Muscle of back (tissue), 11 donors: Measurements from ENCODE around the gene TTI1. TPM values are rescaled to one million over a fixed set of nuclear protein-coding genes. Genes with fewer than 3 reads are reported as not detected.
"Not testable (repeated sequence)": the region's sequence is repeated elsewhere in the genome, so short reads cannot be mapped to it uniquely, and the experiment has no call there.

Experiments used
- DNase-seq, 3 donors: peaks; one replicate each; pipeline versions ENCODE4 v3.0.0 to v3.0.0-alpha.2; 2013
- polyA plus RNA-seq, 10 donors: library from polyadenylated mRNA; unstranded; fragments of 120-200 nt; gene quantifications; one replicate each; pipeline ENCODE4 v1.2.1, GENCODE V29; 2013; ENCODE audit not compliant: insufficient read length in 10 of 10

TTI1 gene
- polyA plus RNA-seq, 10 donors = 13.0 to 19.3 (median 16.2) TPM

DNA sequence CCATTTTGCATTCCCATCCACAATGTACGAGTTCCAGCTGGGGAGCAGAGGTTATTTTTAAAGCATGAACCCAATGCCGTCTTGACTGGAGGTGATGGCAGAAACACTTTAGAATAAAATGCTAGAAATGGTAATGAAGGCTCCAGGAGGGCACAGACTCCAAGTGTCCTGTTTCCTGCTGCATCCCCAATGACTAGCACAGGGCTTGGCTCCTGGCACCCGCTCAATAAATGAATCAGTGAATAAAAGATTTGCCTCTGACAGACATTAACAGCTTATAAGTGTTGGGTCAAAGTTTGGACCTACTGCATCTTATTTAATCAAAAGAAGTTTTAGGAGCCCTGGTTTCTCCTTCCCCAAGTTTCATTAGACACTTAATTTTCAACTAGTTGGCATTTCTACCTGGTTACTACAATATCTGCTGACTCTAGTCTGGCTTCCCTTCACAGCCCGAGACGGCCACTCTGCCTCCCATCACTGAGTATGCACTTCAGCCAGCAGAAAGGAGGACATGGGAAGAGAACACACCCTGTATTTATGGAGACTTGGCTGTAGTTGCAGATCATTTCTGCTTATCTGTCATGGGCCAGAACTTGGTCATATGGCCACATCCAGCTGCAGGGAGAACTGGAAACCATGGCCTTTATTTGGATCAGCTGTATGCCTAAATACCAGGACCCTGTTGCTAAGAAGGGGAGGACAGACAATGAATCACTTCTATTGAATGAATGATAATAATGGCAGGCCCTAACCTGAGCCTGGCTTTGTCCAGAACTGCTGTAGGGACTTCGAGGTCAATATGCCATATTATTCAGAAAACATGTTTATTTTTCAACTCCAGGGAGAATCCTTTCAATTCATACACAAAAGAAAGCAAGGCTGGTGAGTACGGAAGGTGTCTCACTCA is 63.1 kb downstream of the TTI1 start:
- no peak for DNase-seq

DNA sequence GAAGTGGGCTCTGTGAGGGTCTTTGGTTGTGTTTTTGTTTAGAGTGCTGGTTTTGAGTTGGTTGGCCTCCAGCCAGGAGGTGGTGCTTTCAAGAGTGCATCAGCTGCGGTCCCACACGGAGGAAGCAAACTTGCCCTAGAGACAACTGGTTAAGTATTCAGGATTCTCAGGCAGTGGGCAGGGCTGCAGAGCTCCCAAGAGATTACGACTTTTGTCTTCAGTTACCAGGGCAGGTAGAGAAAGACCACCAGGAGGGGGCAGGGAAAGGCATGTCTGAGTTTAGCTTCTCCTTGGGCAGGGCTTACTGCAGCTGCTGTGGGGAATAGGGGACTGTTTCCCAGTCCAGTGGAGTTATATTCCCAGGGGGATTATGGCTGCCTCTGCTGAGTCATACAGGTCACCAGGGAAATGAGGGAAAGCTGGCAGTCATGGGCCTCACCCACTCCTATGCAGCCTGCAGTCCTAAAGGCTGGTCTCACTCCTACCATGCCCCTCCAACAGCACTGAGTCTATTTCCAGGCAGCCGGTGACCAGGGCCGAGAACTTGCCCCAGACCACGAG is 64.3 kb downstream of the TTI1 start:
- no peak for DNase-seq

DNA sequence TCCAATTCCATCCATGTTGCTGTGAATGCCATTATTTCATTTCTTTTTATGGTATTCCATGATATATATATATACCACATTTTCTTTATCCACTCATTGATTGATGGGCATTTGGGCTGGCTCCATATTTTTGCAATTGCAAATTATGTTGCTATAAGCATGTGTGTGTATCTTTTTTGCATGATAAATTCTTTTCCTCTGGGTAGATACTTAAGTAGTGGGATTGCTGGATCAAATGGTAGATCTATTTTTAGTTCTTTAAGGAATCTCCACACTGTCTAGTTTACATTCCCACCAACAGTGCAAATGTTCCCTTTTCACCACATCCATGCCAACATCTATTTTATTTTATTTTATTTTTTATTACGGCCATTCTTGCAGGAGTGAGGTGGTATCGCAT is 69.8 kb downstream of the TTI1 start:
- DNase-seq = not testable (repeated sequence)

DNA sequence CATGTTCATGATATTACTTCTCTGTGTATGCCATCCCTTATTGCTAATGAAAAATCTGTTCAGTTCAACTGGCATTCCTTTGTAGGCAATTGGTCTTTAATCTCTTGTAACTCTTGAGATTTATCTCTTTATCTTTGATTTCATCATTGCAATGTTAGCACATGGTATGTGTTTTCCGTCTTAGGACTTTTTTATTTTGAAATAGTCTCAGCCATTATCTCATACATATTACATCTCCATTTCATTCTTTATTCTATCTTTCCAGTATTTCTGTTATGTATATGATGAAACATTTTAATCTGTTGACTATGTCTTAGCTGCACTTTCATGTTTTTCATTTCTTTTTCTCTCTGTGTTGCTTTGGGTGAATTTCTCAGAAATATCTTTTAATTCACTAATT is 72.2 kb downstream of the TTI1 start:
- no peak for DNase-seq

DNA sequence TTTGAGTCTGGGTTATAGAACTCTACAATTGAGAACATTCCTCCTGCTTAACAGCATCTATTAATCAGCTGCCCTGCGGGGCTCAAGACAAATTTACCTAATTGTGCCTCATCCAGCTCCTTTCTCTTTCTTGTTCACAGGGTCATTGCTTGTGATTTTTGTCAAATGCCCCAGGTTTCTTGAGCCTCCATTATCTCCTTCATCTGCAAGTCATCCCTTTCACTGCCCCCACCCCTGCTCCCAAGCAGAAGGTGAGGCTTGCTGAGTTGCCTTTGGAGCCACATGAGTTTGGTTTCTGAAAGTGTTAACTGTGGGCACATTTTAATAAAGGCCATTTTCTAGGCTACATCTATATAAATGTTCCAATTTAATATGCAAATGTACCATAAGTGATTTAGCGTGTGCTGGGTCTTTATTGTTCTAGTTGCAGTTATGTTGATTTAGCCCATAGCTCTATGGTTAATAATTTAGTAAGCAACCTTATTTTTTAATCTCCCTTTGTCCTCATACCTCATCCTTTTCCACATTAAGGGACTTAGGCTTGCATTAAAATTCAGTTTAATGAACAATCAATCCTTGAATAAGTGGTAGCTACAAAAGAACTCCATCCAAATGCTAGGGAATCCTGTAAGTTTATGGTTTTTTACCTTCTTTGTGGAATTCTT is 74.3 kb downstream of the TTI1 start:
- DNase-seq = no peak

DNA sequence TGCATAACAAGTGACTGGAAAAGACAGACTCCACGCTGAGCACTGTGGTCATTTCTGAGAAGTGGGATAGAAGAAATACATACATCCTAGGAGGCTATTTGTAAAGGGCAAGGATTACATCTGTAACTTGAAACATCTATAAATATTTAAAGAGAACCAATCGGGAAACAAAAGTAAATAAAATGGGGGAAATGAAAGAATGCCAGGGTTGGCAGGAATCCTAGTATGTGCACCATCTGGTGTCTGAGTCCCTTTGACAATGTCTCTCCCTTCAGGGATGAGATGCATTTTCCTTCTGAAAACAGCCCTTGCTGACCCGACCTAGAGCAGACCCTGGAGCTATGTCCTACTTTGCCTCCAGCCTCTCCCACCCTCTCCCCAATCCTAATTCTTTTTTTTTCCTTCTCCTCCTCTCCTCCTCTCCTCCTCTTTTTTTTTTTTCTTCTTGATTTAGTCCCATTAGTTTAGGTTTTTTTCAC is 77.1 kb downstream of the TTI1 start:
- DNase-seq = no peak

DNA sequence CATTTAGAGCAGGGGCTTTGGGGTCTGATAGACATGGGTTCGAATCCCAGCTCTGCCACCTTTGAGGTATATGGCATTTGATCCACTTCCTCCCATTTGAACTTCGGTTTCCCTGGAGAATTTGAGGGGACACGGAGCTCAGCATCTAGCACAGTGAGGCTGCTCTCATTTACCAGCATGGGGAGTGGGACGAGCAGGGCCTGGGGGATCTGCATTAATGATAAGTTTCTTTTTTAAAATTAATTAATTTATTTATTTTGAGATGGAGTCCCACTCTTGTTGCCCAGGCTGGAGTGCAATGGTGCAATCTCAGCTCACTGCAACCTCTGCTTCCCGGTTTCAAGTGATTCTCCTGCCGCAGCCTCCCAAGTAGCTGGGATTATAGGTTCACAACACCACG is 77.7 kb downstream of the TTI1 start:
- no peak for DNase-seq

DNA sequence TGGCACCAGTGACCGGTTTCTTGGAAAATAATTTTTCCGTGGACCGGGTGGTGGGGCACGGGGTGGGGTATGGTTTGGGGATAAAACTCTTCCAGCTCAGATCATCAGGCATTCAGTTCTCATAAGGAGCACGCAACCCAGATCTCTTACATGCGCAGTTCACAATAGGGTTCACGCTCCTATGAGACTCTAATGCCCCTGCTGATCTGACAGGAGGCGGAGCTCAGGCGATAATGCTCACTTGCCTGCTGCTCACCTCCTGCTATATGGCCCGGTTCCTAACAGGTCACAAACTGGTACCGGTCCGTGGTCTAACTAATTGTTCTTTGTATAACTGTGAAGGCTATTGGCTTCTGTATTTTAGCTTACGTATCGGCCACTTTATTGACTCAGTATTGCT is 78.6 kb downstream of the TTI1 start:
- DNase-seq = no peak

DNA sequence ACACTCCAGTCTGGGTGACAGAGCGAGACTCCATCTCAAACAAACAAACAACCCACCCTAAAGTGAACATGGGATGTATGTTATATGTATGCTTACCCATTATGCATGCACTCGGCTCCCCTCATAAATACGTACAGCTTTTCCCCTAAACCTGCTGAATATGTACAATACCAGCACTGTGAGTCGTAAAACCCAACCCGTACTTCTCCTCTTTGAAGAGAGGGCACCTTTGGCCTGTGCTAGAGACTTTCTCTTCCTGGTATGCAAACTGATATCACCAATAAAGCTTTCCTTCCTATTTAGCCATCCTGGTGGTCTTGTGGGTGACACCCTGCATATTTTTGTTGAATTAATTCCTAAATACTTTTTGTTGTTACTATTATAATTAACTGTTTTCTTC is 79.1 kb downstream of the TTI1 start:
- no peak for DNase-seq

DNA sequence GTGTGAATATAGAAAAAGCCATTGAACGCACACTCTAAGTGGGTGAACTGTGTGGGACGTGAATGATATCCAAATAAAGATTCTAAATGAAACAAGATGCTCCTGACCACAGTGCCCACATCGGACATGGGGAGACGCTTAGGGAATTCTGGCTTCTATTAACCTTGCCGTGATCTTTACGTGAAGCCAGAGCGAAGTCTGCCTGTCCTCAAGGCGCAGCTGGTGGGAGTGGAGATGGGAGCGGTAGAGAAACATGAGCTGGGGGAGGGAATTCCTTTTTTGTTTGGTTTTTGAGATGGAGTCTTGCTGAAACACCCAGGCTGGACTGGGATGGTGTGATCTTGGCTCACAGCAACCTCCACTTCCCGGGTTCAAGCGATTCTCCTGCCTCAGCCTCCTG is 84.3 kb downstream of the TTI1 start:
- no peak for DNase-seq

DNA sequence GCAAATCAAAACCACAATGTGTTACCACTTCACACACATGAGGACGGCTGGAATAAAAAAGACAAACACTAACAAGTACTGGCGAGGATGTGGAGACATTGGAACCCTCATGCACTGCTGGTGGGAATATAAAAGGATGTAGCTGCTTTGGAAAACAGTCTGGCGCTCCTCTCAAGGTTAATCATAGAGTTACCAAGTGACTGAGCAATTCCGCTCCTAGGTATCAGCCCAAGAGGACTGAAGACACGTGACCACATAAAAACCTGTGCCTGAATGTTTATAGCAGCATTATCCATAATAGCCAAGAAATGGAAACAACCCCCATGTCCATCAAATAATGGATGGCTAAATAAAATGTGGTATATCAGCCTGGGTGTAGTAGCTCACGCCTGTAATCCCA is 85.3 kb downstream of the TTI1 start:
- no peak for DNase-seq

DNA sequence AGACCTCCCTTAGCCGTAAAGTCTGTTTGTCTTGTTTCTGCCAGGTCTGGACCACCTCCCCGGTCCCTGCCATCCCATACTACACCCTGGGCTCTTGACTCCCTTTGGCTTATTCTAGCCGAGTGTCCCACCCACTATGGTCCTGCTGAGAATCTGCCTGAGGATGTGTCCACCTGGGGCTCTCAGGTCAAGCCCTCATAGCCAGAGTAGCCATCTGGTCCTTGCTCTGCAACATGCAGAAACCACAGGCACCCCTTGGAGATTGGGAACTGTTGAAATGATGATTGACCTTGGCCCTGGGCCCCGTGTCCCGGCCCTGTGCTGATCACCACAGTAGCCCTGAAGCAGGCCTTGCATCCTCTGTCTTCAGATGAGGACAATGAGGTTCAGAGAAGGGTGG is 86.3 kb downstream of the TTI1 start:
- DNase-seq = no peak

DNA sequence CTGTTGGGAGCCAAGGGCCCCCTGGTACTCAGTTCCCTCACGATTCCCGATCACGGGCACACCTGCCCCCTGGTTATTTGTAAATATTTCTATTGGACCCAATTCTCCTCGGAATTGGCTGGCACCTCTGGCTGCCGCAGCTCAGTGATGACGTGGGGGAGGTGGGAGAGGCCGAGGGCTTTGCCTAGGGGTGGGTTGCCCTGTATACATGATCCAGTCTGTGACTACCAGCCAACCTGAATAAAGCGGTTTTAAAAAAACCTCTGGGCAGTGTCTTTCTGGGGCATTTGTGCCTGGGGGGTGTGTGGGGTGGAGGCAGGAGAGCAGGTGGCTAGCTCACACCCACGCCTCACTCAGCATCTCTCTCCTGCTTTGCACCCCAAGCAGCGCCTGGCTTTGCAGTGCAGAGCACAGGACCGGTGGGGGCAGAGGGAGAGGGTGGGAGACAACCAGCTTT is 88.1 kb downstream of the TTI1 start:
- DNase-seq = no peak

DNA sequence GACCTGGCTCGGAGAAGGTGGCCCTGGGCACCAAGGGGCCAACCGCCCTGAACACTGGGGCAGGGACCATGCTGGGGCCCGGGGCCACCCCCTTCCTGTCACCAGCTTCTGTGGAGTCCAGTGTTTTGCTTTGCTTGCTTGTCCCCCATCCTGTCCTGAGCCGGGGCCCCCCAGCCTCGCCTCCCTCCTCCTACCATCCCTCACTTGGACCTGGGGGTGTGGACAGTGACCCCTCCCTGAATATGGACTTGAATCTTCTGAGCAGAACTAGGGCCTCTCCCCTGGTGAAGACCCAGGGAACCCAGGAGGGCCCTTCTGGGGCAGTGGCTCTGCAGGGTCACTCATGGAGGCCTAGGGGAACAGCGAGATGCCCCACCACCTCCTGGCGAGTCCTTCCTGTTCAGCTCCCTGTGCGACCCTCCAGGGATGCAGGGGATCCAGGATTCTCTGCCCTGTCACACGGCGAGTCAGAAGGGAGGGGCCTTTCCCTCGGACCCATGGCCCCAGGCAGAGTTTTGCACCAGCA is 88.7 kb downstream of the TTI1 start:
- DNase-seq = no peak

DNA sequence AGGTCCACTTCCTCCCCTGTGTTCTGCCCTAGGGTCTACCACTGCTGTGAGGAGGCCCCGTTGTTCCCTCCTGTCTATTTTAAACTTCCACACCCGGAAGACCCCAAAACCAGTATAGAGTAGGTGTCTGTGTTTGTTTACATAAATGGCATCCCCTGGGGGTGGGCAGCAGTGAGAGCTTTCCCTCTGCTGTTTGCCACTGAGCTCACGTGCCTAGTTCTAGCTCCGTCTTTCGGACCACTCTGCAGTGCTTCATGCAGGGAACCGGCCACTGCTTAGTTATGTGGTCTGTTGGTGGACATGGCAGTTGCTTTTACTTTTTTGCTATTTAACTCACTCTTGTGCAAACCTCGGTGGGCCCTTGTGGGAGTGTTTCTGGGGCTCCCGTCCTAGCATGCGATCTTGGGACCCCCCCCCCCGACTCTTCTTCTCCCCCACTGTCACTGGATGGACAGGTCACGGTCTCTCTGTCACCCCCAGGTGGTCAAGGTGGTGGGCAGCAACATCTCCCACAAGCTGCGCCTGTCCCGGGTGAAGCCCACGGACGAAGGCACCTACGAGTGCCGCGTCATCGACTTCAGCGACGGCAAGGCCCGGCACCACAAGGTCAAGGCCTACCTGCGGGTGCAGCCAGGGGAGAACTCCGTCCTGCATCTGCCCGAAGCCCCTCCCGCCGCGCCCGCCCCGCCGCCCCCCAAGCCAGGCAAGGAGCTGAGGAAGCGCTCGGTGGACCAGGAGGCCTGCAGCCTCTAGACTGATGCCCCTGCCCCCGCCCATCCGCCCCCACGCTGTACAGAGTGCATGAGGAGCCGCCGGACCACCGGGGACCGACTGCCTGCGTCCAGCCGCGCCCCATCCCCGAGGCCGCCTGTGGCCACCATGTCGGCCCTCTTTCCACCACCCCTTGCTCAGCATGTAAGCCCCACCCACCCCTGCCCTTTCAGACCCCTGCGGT is 89.5 kb downstream of the TTI1 start:
- no peak for DNase-seq

DNA sequence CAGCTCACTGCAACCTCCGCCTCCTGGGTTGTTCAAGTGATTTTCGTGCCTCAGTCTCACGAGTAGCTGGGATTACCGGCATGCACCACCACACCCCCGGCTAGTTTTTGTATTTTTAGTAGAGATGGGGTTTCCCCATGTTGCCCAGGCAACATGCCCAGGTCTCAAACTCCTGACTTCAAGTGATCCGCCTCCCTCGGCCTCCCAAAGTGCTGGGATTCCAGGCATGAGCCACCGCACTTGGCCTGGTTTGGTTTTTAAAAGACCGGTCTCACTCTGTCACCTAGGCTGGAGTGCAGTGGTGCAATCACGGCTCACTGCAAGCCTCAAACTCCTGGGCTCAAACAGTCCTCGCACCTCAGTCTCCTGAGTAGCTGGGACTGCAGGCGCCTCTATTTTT is 90.2 kb downstream of the TTI1 start:
- DNase-seq = no peak

DNA sequence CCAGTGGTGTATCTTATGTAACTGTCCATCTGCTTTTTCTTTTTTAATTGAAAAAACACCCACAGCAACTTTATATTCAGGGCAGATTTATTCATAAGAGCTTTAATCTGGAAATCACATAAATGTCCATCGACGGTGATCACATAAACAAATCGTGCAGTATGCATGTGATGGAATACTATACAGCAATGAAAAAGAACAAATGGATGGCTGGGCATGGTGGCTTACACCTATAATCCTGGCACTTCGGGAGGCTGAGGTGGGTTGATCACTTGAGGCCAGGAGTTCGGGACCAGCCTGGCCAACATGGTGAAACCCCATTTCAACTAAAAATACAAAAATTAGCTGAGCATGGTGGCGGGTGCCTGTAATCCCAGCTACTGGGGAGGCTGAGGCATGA is 91.3 kb downstream of the TTI1 start:
- DNase-seq = no peak

DNA sequence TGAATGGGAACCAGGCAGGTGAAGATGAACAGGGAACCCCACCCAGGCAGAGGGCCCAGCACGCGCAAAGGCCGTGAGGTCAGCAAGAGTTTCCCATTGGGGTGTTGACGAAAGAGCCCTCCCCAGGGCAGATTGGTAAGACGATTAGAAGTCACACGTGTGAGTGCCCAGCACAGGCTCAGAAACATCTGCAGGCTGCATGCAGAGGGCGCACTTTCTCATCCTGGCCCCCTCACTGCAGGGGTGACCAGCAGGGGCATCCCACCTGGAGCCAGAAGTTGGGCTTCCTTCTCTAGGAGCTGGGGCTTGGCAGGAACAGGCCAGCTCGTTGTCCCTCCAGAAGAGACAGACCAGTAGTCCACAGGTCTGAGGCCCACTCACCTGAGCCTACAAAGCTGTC is 91.9 kb downstream of the TTI1 start:
- DNase-seq = no peak

DNA sequence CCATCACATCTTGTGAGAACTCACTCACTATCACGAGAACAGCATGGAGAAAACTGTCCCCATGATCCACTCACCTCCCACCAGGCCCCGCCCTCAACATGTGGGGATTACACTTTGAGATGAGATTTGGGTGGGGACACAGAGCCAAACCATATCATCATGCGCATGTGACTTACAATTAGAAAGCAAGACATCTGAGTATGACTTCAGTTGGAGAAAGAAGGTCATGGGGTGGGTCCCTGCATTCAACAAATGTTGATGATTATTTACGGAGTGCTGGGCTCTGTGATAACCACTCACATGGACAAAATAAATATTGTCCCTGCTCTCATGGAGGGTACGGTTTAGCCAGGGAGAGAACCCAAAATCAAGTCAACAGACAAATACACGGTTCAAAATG is 92.4 kb downstream of the TTI1 start:
- no peak for DNase-seq

DNA sequence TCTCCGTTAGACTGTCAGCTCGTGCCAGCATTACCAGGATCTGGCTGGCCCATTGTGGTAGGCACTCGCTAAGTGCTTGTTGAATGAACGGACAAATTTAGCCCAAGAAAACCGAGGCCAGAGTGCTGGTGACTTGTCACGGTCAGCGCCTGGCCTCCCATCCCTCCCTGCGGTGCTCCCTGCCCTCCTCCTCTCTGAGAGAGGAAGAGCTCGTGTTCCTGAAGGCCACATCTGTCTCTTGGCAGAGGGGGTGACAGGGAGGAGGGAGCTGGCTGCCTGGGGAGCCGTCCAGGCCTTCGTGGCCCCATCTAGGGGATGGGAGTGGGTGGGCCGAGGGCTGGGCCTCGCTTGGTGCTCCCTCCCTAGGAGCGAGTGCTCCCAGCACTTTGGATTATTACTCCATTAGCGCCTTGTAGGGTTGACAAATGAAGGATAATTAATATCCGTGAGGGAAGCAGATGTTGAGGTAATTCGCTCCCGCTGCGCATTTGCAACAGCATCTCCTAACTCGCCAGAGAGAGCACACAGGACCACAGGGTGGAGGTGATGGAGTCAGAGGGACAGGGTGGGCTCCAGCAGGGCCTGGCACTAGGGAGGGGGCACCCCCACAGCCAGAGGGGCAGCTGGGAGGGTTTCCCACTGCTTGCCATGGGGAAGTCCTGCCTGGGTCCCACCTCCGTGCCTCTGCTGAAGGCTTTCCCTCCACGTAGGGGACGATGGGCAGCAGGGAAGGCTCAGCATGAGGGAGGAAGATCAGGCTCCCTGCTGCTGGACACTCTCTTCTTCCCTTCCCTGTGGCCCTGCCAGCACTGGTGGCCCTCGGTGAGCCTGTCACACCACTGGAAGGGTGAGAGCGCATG is 93.3 kb downstream of the TTI1 start:
- no peak for DNase-seq
